ENCODE results near the gene MAP4K2. TPM values are rescaled to one million over a fixed set of nuclear protein-coding genes. Genes with fewer than 3 reads are reported as not detected.

MAP4K2 gene
- total RNA-seq, 1 donor from 2014 or later: 14.0 TPM

DNA sequence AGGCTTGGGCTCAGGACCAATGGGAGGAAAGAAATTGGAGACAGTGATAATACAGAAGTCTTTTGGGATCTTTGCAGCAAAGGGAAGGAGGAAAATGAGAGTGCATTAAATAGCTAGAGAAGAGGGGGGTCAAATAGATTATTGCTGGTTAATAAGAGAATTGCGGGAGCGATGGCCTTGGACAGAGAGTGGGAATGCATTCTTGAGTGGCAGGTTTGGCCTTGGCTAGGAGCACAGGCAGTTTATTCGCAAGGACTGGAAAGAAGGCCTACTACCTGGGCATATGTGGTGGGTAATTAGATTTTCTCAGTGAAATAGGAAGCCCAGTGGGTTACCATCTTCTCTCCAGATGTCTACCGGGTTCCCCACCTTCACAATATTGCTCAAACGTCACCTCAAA, 10.8 kb upstream of the MAP4K2 start:
- no peak for DNase-seq (ENCODE audit: low spot score)

DNA sequence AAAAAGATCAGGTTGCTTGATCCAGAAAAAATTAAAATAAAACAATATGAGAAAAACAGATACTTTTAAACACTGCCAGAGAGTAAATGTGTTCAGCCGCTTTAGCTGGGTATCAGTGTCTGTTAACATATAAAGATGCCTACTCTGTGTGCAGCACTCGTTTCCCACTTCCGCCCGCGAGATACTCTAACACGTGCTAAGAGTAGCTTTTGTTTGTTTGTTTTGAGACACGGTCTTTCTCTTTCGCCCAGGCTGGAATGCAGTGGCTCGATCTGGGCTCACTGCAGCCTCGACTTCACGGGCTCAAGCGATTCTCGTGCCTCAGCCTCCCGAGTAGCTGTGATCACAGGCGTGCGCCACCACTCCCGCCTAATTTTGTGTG, 7.9 kb upstream of the MAP4K2 start:
- no peak for DNase-seq (ENCODE audit: low spot score)

- peak; percentile 96 for DNase-seq (ENCODE audit: low spot score)
These were observed 7.4 kb upstream of the MAP4K2 start, which contains the start of gene MEN1 for GRCh38 chr11:64810271-64810890. MEN1 (minus strand) TSS chr11:64810551; CDS start chr11:64810109, 442 bp downstream.

GRCh38 chr11:64809781-64810241, 6.8 kb upstream of the MAP4K2 start:
- no peak for DNase-seq (ENCODE audit: low spot score)

DNA sequence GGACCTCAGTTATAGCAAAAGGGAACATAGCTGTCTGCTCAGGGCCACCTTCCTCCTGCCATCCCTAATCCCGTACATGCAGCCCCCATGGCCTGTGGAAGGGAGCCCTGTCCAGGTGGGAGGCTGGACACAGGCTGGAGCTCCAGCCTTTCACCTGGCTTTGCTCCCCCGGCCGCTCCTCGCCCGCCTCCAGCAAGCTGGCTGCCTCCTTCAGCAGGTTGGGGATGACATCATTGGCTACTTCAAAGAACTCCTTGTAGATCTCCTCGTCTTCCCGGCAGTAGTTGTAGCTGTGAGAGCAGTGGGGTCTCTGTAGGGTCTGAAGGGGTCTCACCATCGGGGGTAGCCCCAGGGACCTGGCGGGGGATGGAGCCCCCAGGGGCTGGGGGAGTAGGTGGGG, 2.5 kb upstream of the MAP4K2 start:
- no peak for DNase-seq (ENCODE audit: low spot score)

DNA sequence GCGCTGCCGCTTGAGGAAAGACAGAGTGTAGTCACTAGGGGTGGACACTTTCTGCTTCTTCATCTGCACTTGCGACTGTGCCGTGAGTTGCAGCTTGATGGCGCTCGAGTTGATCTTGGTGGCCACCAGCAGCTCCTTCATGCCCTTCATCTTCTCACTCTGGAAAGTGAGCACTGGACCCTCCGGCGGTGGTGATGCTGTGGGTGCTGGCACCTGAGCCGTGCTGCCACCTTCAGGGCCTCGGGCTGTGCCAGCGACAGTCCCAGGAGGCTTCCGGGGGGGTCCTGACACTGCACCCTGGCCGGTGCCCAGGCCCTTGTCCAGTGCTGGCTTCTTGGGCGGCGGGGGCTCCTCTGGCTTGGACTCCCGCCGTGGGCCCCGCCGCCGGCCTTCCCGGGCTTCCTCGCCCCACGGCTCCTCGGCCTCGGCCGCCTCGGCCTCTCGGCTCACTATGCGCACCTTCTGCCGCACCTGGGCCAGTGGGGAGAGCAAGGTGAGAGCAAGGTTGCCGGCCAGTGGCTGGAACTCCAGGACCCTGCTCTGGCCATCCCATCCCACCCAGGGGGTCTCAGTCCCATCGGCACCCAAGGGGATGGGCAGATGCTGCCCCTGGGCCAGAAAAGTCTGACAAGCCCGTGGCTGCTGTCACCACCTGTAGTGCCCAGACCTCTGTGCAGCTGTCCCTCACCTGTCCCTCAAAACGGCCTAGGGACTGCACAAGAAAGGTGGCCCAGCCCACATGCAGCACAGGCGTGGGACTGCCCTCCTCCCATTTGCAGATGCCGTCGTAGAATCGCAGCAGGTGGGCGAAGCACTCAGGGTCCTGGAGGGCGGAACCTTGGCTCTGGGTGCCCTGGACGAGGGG, 1.6 kb upstream of the MAP4K2 start:
- DNase-seq (ENCODE audit: low spot score): no peak

DNA sequence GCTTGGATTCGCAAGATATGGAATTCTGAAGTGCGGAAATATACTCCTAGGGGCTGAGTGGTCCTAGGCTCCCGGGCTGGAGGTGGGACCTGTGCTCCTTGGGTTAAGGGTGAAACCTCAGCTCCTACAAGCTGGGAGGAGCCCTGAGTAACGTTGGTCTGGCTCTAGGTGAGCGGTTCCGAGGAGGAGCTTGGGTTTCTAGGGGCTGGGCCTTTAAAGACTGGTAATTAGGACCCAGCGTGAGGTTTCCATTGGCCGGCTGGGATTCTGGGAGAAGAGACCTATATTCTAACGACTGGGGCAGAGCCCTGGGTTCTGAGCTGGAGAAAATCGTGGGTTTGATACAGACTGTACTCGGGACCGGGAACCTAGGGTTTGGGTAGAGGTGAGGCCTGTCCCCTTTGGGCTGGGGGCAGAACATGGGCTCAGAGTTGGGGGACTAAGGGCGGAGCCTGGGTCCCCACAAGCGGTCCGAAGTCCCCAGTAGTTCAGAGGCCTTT, 882 bp upstream of the MAP4K2 start:
- no peak for DNase-seq (ENCODE audit: low spot score)

GRCh38 chr11:64802370-64803157, 450 bp downstream of the MAP4K2 start:
- DNase-seq (ENCODE audit: low spot score): no peak

DNA sequence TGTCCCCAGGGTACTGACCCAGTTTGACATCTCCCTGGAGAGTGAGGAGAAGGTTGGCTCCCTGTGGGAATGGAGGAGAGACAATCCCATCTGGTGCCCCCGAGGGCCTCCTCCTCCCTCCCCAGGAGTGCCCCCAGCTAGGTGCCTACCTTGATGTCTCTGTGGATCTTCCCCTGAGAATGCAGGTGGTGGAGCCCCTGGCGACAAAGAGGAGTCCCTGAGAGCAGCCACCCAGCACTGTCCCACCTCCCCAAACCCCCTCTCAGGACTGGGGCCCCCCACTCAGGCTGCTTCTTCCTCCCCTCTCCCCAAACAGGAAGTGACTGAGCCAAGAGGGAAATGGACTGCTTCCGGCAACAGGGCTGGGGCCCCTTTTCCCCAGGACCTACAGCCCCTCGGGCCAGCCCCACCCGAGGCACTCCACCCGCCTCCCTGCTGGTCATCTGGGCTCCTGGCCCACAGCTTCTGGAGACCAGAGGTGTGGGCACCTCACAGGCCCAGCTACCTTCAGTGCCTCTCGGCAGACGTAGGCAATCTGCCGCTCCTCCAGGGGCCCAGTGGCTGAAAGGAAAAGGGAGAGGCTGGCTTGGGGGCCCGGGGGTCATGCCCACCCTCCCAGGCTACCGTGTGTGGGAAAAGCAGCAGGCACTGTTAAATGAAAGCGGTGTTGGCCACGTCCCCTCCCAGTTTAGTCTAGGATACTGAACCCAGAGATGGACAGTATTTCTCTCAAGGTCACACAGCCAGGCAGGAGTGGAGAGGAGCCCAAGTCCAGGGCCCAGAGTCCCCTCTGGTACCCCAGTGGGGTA, 1.2 kb downstream of the MAP4K2 start:
- DNase-seq (ENCODE audit: low spot score): no peak

- no peak for DNase-seq (ENCODE audit: low spot score)
These were observed 1.9 kb downstream of the MAP4K2 start for GRCh38 chr11:64801158-64801464.

DNA sequence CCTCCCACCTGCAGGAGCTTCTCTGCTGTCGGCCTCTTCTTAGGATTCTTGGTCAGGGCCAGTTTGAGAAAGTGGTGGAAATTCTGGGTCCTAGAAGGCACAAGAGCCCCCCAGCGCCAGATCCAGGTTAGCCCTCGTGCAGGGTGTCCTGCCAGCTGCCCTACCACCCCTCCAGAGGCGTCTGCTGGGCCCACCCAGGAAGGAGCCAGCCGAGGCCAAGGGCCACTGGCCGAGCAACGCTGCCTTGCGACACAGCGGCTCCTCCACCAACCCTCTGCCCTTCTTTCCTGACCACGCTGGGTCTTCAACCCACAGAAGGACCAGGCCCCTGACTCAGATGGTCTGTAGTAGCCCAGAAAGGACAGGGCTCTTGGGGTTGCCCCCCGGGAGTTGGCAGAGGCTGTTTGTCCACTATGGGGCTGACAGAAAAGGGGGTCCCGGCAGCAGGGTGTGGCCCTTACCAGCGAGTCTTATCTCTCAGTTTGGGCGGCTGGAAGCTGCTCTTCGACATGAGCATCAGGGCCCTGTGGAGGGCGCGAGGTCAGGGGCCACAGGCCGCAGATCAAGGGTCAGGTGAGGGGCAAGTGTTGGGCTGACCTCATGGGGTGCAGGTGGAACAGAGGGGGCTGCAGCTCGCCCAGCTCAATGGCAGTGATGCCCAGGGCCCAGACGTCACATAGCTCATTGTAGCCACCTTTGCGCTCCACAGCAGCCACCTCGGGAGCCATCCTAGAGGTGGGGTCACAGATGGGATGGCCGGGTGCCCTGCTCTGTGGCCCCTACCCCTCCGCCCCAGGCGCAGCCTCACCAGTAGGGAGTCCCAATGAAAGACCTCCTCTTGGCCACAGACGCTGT, 2.5 kb downstream of the MAP4K2 start:
- no peak for DNase-seq (ENCODE audit: low spot score)

DNA sequence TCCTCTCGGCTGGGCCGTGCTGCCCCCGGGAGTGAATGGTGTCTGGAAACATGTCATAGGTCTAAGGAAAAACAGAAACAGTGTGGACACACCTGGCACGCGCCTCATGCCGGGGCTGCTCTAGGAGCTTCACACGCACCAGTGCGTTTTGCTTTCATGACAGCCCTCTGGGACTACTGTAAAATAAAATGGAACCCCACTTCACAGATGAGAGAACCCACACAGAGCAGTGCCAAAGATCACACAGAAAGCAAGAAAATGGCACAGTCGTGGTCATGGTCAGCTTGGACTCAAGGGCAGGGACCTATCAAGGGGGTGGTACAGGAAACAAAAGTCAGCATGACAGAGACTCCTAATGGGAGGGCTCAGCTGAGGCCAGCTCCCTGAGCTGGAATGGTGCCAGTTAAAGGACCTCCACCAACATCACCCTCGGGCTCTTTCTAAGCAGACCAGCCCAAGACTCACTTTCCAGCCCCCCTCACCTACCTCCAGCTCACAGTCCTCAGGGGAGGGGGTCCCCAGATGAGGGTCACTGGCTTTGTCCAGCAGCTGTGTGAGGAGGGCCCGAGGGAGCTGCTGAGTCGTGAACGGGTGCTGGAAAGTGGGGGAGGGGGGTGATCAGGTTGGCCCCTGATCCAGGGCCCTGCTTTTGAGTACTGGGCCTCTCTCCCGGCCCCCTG, 3.3 kb downstream of the MAP4K2 start:
- DNase-seq (ENCODE audit: low spot score): no peak

- no peak for DNase-seq (ENCODE audit: low spot score)
These were observed 3.8 kb downstream of the MAP4K2 start for GRCh38 chr11:64799256-64799622.

GRCh38 chr11:64796757-64797541, 6.1 kb downstream of the MAP4K2 start:
- no peak for DNase-seq (ENCODE audit: low spot score)

- no peak for DNase-seq (ENCODE audit: low spot score)
These were observed 6.8 kb downstream of the MAP4K2 start for GRCh38 chr11:64796047-64796756.

GRCh38 chr11:64794526-64794925, 8.5 kb downstream of the MAP4K2 start:
- DNase-seq (ENCODE audit: low spot score): no peak

DNA sequence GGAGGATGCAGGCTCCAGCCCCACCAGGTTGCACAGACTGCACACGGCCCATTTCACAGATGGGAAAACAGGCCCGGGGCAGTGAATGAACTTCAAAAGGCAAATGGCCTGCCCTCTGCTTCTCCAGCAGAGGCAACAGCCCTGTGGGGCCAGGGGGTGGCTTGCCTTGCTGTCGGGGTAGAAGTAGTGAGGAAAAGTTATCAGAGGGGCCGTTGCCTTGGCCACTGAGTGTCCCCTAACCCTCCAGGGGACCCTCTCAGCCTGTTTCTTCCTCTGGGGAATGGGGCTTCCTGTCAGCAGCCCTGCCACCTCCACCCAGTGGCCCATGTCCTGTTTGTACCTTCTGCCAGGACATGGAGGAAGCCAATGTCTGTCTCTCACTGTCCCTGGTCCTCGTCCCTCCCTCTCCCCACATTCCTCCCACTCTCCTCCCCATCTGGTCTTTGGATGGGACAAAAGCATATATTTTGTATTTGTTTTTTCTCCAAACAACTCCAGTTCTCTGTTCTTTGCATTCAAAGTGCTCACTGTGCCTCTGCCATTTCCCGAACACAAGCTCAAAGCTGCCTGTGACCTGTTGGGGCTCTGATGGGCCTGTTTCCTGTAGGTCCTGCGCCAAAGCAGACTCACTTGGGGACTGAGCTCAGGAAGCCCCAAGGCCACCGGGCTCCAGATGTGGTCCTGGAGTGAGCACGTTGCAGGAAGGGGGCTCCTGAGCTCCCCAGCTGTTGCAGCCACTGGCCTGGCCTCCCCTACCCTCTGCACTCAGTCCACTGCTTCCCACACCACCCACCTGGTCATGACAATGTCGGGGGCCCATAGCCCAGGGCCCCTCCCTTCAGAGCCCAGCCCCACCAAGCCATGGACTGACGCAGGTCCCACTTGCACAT, 9.5 kb downstream of the MAP4K2 start:
- no peak for DNase-seq (ENCODE audit: low spot score)

DNA sequence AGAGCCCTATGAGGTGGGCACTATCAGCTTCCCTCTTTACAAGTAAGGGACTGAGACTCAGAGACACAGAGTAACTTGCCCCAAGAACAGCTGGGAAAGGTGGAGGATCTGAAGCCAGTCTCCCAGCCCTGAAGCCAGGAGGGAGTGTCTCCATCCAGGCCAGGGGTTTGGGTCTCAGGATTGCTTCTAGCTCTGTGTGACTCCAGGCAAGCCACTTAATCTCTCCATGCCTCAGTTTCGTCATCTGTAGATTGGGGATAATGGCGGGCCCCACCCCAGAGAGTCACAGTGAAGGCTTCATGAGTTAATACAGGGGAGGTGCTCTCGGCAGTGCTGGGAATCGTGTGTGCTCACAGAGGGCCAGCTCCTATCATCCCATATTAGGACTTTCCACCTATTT, 10.5 kb downstream of the MAP4K2 start:
- DNase-seq (ENCODE audit: low spot score): no peak
